Neutrophil (primary cell): ENCODE data around the gene TMEM239.

Experiments
- H3K27ac ChIP-seq: fragments of 200-600 bp; sonication (generic); 2 replicates; pipeline ENCODE4 v1.5.1; 2016; ENCODE audit warnings: mild to moderate bottlenecking, moderate library complexity
- H3K27me3 ChIP-seq: fragments of 200-600 bp; sonication (generic); 2 replicates; pipeline ENCODE4 v1.6.0; 2016; ENCODE audit warnings: mild to moderate bottlenecking
- H3K36me3 ChIP-seq: fragments of 200-600 bp; sonication (generic); 2 replicates; pipeline ENCODE4 v1.5.1; 2017
- H3K4me1 ChIP-seq, 2 experiments: fragments of 200-600 bp in 1 of 2; sonication (generic) in 1 of 2; 1 replicate in 1 of 2; 2 replicates in 1 of 2; pipeline versions ENCODE4 v1.5.1 to v1.6.1; 2013 to 2016; ENCODE audit warnings: low read depth in 1 of 2, low read length in 1 of 2, mild to moderate bottlenecking in 1 of 2, moderate library complexity in 1 of 2; ENCODE audit not compliant: control insufficient read depth in 1 of 2, insufficient read depth in 1 of 2
- H3K4me3 ChIP-seq, 2 experiments: fragments of 200-600 bp in 1 of 2; sonication (generic) in 1 of 2; 1 replicate in 1 of 2; 2 replicates in 1 of 2; pipeline ENCODE4 v1.5.1; 2013 to 2016; ENCODE audit warnings: low read depth in 1 of 2, low read length in 1 of 2, mild to moderate bottlenecking in 1 of 2, moderate library complexity in 1 of 2
- H3K9me3 ChIP-seq: fragments of 200-600 bp; sonication (generic); 2 replicates; pipeline ENCODE4 v1.5.1; 2016
- CTCF ChIP-seq: fragments of 200-600 bp; sonication (generic); IDR thresholded peaks from 2 replicates; pipeline ENCODE4 v1.5.1; 2016; ENCODE audit warnings: antibody characterized with exemption

Gene TMEM239

GRCh38 chr20:2794202-2794748 is 21.9 kb upstream of the TMEM239 start:
- Histone ChIP-seq H3K36me3 (no peaks in the 10 kb centered on the region), H3K27ac (no peak overlapping the region), H3K4me1 (peaks cover 0 to 6% of the 10 kb centered on the region in 2 experiments), H3K4me3 (no peak overlapping the region), H3K27me3 (peaks cover 10% of the 10 kb centered on the region), H3K9me3 (no peaks in the 10 kb centered on the region)
- no peak for TF ChIP-seq CTCF

GRCh38 chr20:2794866-2795447 is 21.2 kb upstream of the TMEM239 start:
- Histone ChIP-seq H3K36me3 (no peaks in the 10 kb centered on the region), H3K27ac (no peak overlapping the region), H3K4me1 (peaks cover 5 to 13% of the 10 kb centered on the region in 2 experiments), H3K27me3 (peaks cover 17% of the 10 kb centered on the region), H3K4me3 (no peak overlapping the region), H3K9me3 (no peaks in the 10 kb centered on the region)
- no peak for TF ChIP-seq CTCF

GRCh38 chr20:2795451-2795850 is 20.7 kb upstream of the TMEM239 start:
- TF ChIP-seq CTCF: no peak
- peaks cover 10 to 17% of the 10 kb centered on the region in 2 experiments for H3K4me1 ChIP-seq

GRCh38 chr20:2796011-2796660 is 20.0 kb upstream of the TMEM239 start:
- Histone ChIP-seq H3K27me3 (peaks cover 29% of the 10 kb centered on the region), H3K9me3 (no peaks in the 10 kb centered on the region), H3K36me3 (no peaks in the 10 kb centered on the region), H3K27ac (no peak overlapping the region), H3K4me3 (no peak overlapping the region), H3K4me1 (peaks cover 17 to 23% of the 10 kb centered on the region in 2 experiments)
- TF ChIP-seq CTCF: no peak

More at GRCh38 chr20:2795451-2795850, 20.7 kb upstream of the TMEM239 start:
- peaks cover 22% of the 10 kb centered on the region for H3K27me3 ChIP-seq
- H3K27ac ChIP-seq: no peak overlapping the region
- H3K36me3 ChIP-seq: no peaks in the 10 kb centered on the region
- no peak overlapping the region for H3K4me3 ChIP-seq
- H3K9me3 ChIP-seq: no peaks in the 10 kb centered on the region

GRCh38 chr20:2797136-2797983 is 18.8 kb upstream of the TMEM239 start:
- H3K4me3 ChIP-seq: no peak overlapping the region
- H3K9me3 ChIP-seq: no peaks in the 10 kb centered on the region
- H3K27me3 ChIP-seq: peaks cover 41% of the 10 kb centered on the region
- TF ChIP-seq CTCF: no peak
- H3K36me3 ChIP-seq: no peaks in the 10 kb centered on the region
- no peak overlapping the region for H3K27ac ChIP-seq
- H3K4me1 ChIP-seq: peaks cover 19 to 25% of the 10 kb centered on the region in 2 experiments
